H1 (cell line): Measurements from ENCODE around the gene TASP1. TPM values are rescaled to one million over a fixed set of nuclear protein-coding genes. Genes with fewer than 3 reads are reported as not detected.

Source experiments
- BCL11A ChIP-seq, 2 experiments: IDR thresholded peaks; one replicate each; pipeline ENCODE4 v1.6.1; 2011; ENCODE audit warnings: low read depth in 2 of 2, low read length in 2 of 2, mild to moderate bottlenecking in 2 of 2
- CTBP2 ChIP-seq: IDR thresholded peaks from 2 replicates; pipeline ENCODE4 v1.7.0; 2011; ENCODE audit warnings: borderline replicate concordance, mild to moderate bottlenecking, moderate library complexity, mixed read lengths, low read length; ENCODE audit not compliant: insufficient read depth, insufficient read length
- E2F6 ChIP-seq: IDR thresholded peaks from 2 replicates; pipeline ENCODE4 v1.6.1; 2012; ENCODE audit warnings: inconsistent platforms
- GTF2F1 ChIP-seq: IDR thresholded peaks from 2 replicates; pipeline ENCODE4 v1.6.1; 2012; ENCODE audit warnings: low read depth, low read length, improper control_type of control experiment, borderline replicate concordance
- KDM4A ChIP-seq: IDR thresholded peaks from one replicate; pipeline ENCODE4 v1.7.1; 2012; ENCODE audit warnings: low read depth, mild to moderate bottlenecking, moderate library complexity, low read length, inconsistent platforms; ENCODE audit not compliant: severe bottlenecking
- KDM5A ChIP-seq: fragments of 200-600 bp; IDR thresholded peaks from 2 replicates; pipeline ENCODE4 v1.7.1; 2012; ENCODE audit warnings: mild to moderate bottlenecking, low read length, inconsistent platforms, mixed read lengths
- SUZ12 ChIP-seq: fragments of 200-600 bp; sonication (generic); IDR thresholded peaks from 2 replicates; pipeline ENCODE4 v1.6.1; 2012; ENCODE audit warnings: mild to moderate bottlenecking, inconsistent platforms, low read length, moderate library complexity, mixed read lengths
- polyA plus RNA-seq, 7 experiments: library from polyadenylated mRNA; depleted of rRNA in 3 of 7; stranded (reverse) in 5 of 7; unstranded in 2 of 7; fragments of >200 nt in 5 of 7; fragments of 200-250 nt in 2 of 7; gene quantifications; 1 replicate in 5 of 7; 2 replicates in 1 of 7; 4 replicates in 1 of 7; pipeline versions ENCODE4 v1.2.1 to v1.2.3, GENCODE V29; 2011 to 2013; ENCODE audit warnings: missing spikeins in 2 of 7, mixed read lengths in 2 of 7
- total RNA-seq: library from RNA; stranded (reverse); fragmentation: NEBNext Ultra II Directional; extraction: Animal tissue kit (Norgen Biotek cat#: 25700); gene quantifications from 2 replicates; pipeline ENCODE4 v1.2.1, GENCODE V29; 2021

The TASP1 gene
- total and polyA plus RNA-seq, 2 of the 8 experiments (the other 6 are each of a cell fraction or from before 2014, with no cell fraction given), result 4.5 to 10.9 TPM

GRCh38 chr20:13494019-13494418, 144.7 kb downstream of the TASP1 start (continued):
- no peak for TF ChIP-seq CTBP2
- TF ChIP-seq GTF2F1, result no peak
- TF ChIP-seq BCL11A (IDR thresholded peaks at IDR 0.05; ENCODE audit: low read depth in 2 of 2, low read length in 2 of 2), result no peak
- no peak for TF ChIP-seq KDM5A
- TF ChIP-seq E2F6, result no peak
- no peak for TF ChIP-seq KDM4A
- TF ChIP-seq SUZ12, result no peak
